ENCODE results near the gene CES2. TPM values are rescaled to one million over a fixed set of nuclear protein-coding genes. Genes with fewer than 3 reads are reported as not detected.

The CES2 gene
- total RNA-seq (100 to 1,000 TPM in 1 of 5 donors, 10 to 100 TPM in 4; 16.9 to 893 (median 47.4) TPM), polyA plus RNA-seq (10 to 100 TPM; 24.9 to 32.7 (median 26.1) TPM)
- long read RNA-seq, donor 1, transcript CES2-201 (12 exons, 3,927 nt): major isoform, 5 of 7 reads
- long read RNA-seq, donor 1, partial matches to known transcripts: 0 of 7 reads
- long read RNA-seq, donor 1, other reads (novel, unspliced or antisense): 0 of 7 reads
- long read RNA-seq, donor 2, transcript CES2-201 (12 exons, 3,927 nt): major isoform, 5 of 14 reads
- long read RNA-seq, donor 2, partial matches to known transcripts: 7 of 14 reads
- long read RNA-seq, donor 2, other reads (novel, unspliced or antisense): 0 of 14 reads
- long read RNA-seq, donor 3: 0 reads
- long read RNA-seq, donor 4: 0 reads
- long read RNA-seq, donor 5, transcript CES2-201 (12 exons, 3,927 nt): major isoform, 5 of 8 reads
- long read RNA-seq, donor 5, partial matches to known transcripts: 0 of 8 reads
- long read RNA-seq, donor 5, other reads (novel, unspliced or antisense): 0 of 8 reads
- long read RNA-seq, donor 6, transcript CES2-201 (12 exons, 3,927 nt): major isoform, 12 of 18 reads
- long read RNA-seq, donor 6, partial matches to known transcripts: 5 of 18 reads
- long read RNA-seq, donor 6, other reads (novel, unspliced or antisense): 0 of 18 reads
- long read RNA-seq, donor 7, transcript CES2-201 (12 exons, 3,927 nt): major isoform, 19 of 29 reads
- long read RNA-seq, donor 7, partial matches to known transcripts: 6 of 29 reads
- long read RNA-seq, donor 7, other reads (novel, unspliced or antisense): 0 of 29 reads
- long read RNA-seq, donor 8, transcript CES2-201 (12 exons, 3,927 nt): major isoform, 6 of 6 reads
- long read RNA-seq, donor 8, partial matches to known transcripts: 0 of 6 reads
- long read RNA-seq, donor 8, other reads (novel, unspliced or antisense): 0 of 6 reads
- long read RNA-seq, donor 9, partial matches to known transcripts: 0 of 4 reads
- long read RNA-seq, donor 9, other reads (novel, unspliced or antisense): 0 of 4 reads
- long read RNA-seq, donor 10, transcript CES2-201 (12 exons, 3,927 nt): major isoform, 10 of 14 reads
- long read RNA-seq, donor 10, partial matches to known transcripts: 0 of 14 reads
- long read RNA-seq, donor 10, other reads (novel, unspliced or antisense): 0 of 14 reads

GRCh38 chr16:66935314-66936011 lies at the start of gene CES2:
Gene CES2 (plus strand): TSS chr16:66935516. CDS start chr16:66935636, 120 bp downstream.
- DNase-seq: peak; percentile 86 to 88
- no peaks in the 10 kb centered on the region for H3K27me3 ChIP-seq
- no peaks in the 10 kb centered on the region for H3K9me3 ChIP-seq
- TF ChIP-seq EP300 (IDR thresholded peaks at IDR 0.05) (no peak), POLR2AphosphoS5 (IDR thresholded peaks at IDR 0.05) (peak in 2 of 3 donors; percentile 69 to 79)
- H3K36me3 ChIP-seq: peaks cover 10 to 50% (median 43%) of the 10 kb centered on the region in 4 donors
- intact Hi-C loops (cut with DNase I; ENCODE audit: low total_unique reads): no loop called here
- H3K4me3 ChIP-seq: peak within 1 kb of the TSS; percentile 89 to 97 (median 92)
- 21 to 46% (median 30%) methylated on average over 19 to 44 of the region's 44 CpGs for WGBS, 5 donors
- H3K27ac ChIP-seq: peak within 1 kb of the TSS; percentile 88 to 95 (median 94)
- peaks cover 29 to 58% (median 53%) of the 10 kb centered on the region in 4 donors for H3K4me1 ChIP-seq

GRCh38 chr16:66886321-66886720 lies 49.0 kb upstream of the CES2 start:
- H3K27ac ChIP-seq: no peak overlapping the region
- TF ChIP-seq CTCF (IDR thresholded peaks at IDR 0.05) (no peak), POLR2A (IDR thresholded peaks at IDR 0.05) (no peak), POLR2AphosphoS5 (IDR thresholded peaks at IDR 0.05) (no peak), EP300 (IDR thresholded peaks at IDR 0.05) (no peak)
- H3K9me3 ChIP-seq: no peaks in the 10 kb centered on the region
- no peaks in the 10 kb centered on the region for H3K27me3 ChIP-seq
- no peak for DNase-seq
- H3K36me3 ChIP-seq: peaks cover 13 to 51% (median 35%) of the 10 kb centered on the region in 4 donors
- H3K4me3 ChIP-seq: no peak overlapping the region
- peaks cover 6 to 23% (median 13%) of the 10 kb centered on the region in 4 donors for H3K4me1 ChIP-seq
- WGBS, 5 donors: 29 to 59% (median 34%) methylated on average over 2 of the region's 2 CpGs
- intact Hi-C loops (cut with DNase I; ENCODE audit: low total_unique reads): no loop called here

GRCh38 chr16:66886914-66887313 lies 48.4 kb upstream of the CES2 start:
- WGBS, 5 donors: 52 to 73% (median 68%) methylated on average over 3 of the region's 3 CpGs
- Histone ChIP-seq H3K4me1 (peaks cover 0 to 17% (median 7%) of the 10 kb centered on the region in 4 donors), H3K27ac (no peak overlapping the region), H3K9me3 (no peaks in the 10 kb centered on the region), H3K4me3 (no peak overlapping the region), H3K27me3 (no peaks in the 10 kb centered on the region), H3K36me3 (peaks cover 13 to 52% (median 35%) of the 10 kb centered on the region in 4 donors)
- no peak for DNase-seq
- intact Hi-C loops (cut with DNase I; ENCODE audit: low total_unique reads): no loop called here
- TF ChIP-seq CTCF (IDR thresholded peaks at IDR 0.05) (no peak), POLR2A (IDR thresholded peaks at IDR 0.05) (no peak), EP300 (IDR thresholded peaks at IDR 0.05) (no peak), POLR2AphosphoS5 (IDR thresholded peaks at IDR 0.05) (no peak)

Measured in stomach (tissue), 19 donors.